Measurements from ENCODE around the gene KLF15.

Gene KLF15

DNA sequence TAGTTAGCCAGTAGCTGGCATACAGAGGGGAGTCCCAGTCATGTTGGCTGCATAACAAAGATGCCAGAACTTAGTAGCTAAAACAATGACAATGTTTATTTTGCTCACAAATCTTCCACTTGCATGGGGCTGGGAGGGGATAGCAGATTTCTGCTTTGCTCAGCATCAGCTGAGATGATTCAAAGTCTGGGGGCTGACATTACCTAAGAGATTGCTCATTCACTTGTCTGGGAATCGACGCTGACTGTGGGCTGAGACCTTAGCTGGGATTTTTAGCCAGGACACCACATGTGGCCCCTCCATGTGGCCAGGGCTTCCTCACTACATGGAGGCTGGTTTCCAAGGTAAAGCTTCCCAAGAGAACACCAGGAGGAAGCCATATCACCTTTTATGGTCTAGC, 24.8 kb upstream of the KLF15 start (continued):
- TF ChIP-seq ZNF341 (tag by site-specific recombination; IDR thresholded peaks at IDR 0.05; ENCODE audit: low read depth) (no peak), ZNF777 (tag by site-specific recombination; IDR thresholded peaks at IDR 0.05; ENCODE audit: borderline replicate concordance) (no peak), HOXC10 (CRISPR knock-in tag; IDR thresholded peaks at IDR 0.05) (no peak), ZFHX2 (tag by site-specific recombination; conservative IDR thresholded peaks at IDR 0.05) (no peak)
- TF ChIP-seq, protein P1, sequence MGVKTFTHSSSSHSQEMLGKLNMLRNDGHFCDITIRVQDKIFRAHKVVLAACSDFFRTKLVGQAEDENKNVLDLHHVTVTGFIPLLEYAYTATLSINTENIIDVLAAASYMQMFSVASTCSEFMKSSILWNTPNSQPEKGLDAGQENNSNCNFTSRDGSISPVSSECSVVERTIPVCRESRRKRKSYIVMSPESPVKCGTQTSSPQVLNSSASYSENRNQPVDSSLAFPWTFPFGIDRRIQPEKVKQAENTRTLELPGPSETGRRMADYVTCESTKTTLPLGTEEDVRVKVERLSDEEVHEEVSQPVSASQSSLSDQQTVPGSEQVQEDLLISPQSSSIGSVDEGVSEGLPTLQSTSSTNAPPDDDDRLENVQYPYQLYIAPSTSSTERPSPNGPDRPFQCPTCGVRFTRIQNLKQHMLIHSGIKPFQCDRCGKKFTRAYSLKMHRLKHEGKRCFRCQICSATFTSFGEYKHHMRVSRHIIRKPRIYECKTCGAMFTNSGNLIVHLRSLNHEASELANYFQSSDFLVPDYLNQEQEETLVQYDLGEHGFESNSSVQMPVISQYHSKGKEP (tag by site-specific recombination; IDR thresholded peaks at IDR 0.05), result no peak
- TF ChIP-seq, protein P2, sequence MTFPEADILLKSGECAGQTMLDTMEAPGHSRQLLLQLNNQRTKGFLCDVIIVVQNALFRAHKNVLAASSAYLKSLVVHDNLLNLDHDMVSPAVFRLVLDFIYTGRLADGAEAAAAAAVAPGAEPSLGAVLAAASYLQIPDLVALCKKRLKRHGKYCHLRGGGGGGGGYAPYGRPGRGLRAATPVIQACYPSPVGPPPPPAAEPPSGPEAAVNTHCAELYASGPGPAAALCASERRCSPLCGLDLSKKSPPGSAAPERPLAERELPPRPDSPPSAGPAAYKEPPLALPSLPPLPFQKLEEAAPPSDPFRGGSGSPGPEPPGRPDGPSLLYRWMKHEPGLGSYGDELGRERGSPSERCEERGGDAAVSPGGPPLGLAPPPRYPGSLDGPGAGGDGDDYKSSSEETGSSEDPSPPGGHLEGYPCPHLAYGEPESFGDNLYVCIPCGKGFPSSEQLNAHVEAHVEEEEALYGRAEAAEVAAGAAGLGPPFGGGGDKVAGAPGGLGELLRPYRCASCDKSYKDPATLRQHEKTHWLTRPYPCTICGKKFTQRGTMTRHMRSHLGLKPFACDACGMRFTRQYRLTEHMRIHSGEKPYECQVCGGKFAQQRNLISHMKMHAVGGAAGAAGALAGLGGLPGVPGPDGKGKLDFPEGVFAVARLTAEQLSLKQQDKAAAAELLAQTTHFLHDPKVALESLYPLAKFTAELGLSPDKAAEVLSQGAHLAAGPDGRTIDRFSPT (tag by site-specific recombination; IDR thresholded peaks at IDR 0.05), result no peak
- TF ChIP-seq, protein P3, sequence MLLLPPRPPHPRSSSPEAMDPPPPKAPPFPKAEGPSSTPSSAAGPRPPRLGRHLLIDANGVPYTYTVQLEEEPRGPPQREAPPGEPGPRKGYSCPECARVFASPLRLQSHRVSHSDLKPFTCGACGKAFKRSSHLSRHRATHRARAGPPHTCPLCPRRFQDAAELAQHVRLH (tag by site-specific recombination; IDR thresholded peaks at IDR 0.05), result no peak
- TF ChIP-seq, protein P4, sequence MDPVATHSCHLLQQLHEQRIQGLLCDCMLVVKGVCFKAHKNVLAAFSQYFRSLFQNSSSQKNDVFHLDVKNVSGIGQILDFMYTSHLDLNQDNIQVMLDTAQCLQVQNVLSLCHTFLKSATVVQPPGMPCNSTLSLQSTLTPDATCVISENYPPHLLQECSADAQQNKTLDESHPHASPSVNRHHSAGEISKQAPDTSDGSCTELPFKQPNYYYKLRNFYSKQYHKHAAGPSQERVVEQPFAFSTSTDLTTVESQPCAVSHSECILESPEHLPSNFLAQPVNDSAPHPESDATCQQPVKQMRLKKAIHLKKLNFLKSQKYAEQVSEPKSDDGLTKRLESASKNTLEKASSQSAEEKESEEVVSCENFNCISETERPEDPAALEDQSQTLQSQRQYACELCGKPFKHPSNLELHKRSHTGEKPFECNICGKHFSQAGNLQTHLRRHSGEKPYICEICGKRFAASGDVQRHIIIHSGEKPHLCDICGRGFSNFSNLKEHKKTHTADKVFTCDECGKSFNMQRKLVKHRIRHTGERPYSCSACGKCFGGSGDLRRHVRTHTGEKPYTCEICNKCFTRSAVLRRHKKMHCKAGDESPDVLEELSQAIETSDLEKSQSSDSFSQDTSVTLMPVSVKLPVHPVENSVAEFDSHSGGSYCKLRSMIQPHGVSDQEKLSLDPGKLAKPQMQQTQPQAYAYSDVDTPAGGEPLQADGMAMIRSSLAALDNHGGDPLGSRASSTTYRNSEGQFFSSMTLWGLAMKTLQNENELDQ (tag by site-specific recombination; IDR thresholded peaks at IDR 0.05; ENCODE audit: low read depth), result no peak

DNA sequence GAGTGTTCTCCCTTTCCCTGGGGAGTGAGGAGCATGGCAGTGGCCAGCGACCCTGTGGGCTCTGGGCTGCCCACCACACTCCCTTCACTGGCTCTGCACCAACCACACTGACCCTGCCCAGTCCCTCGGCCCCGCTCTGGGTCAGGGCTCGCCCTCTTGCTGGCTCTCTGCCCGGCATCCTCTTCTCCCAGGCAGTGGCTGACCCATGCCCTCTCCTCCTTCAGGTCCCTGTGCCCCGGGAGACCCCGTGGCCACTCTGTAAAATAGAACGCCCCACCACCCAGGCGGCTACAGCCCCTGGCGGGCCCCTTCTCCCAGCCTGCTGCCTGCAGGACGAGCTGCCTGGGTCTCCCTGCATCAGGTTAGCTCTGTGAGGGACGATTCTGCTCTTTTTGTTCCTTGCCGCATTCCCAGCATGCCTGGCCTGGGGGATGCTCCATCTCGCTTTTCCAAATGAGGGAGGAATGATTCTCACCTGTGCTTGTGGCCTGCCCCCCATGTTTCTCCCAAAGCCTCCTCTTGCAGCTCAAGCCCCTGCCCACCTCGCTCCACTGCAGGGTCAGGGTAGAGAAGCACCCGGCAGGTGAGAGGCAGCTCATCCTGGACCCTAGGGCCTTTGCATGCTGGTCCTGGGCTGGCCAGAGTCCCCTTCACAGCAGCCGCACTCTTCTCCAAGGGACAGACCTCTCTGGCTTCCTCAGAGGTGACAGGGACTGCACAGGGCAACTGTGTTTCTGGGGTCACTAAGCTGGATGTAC, 23.0 kb upstream of the KLF15 start:
- Histone ChIP-seq H3K27ac (ENCODE audit: extremely low read depth, low read depth, low read length) (no peak overlapping the region), H3K36me3 (ENCODE audit: control insufficient read depth in 2 of 2, insufficient read depth in 1 of 2, low read length in 2 of 2) (no peaks in the 10 kb centered on the region), H3K9me3 (ENCODE audit: control insufficient read depth, insufficient read depth, low read depth, low read length) (no peaks in the 10 kb centered on the region), H3K4me3 (ENCODE audit: low read depth, low read length) (no peak overlapping the region), H3K4me1 (ENCODE audit: control insufficient read depth, insufficient read depth, low read length) (no peaks in the 10 kb centered on the region)
- ChIA-PET POLR2A (interaction anchor here (1.2 kb wide), 1 partner anchor 15 kb away, joined by 3 read pairs; no protein-coding TSS in a partner anchor), CTCF (no interaction called here)
- TF ChIP-seq ZNF2 (tag by site-specific recombination; IDR thresholded peaks at IDR 0.05) (no peak), ZNF114 (tag by site-specific recombination; IDR thresholded peaks at IDR 0.05) (no peak), ZNF747 (tag by site-specific recombination; IDR thresholded peaks at IDR 0.05) (no peak), ZNF776 (tag by site-specific recombination; IDR thresholded peaks at IDR 0.05; ENCODE audit: borderline replicate concordance) (no peak), ZNF558 (tag by site-specific recombination; IDR thresholded peaks at IDR 0.05) (no peak), ZNF777 (tag by site-specific recombination; IDR thresholded peaks at IDR 0.05; ENCODE audit: borderline replicate concordance) (no peak), ZNF157 (tag by site-specific recombination; IDR thresholded peaks at IDR 0.05) (no peak), ZNF202 (tag by site-specific recombination; IDR thresholded peaks at IDR 0.05; ENCODE audit: borderline replicate concordance) (no peak), ZNF174 (tag by site-specific recombination; IDR thresholded peaks at IDR 0.05) (no peak), OSR2 (tag by site-specific recombination; IDR thresholded peaks at IDR 0.05) (no peak), PRDM1 (tag by site-specific recombination; IDR thresholded peaks at IDR 0.05) (no peak), ZFP3 (tag by site-specific recombination; IDR thresholded peaks at IDR 0.05; ENCODE audit: low read depth) (no peak), ZFHX2 (tag by site-specific recombination; conservative IDR thresholded peaks at IDR 0.05) (no peak), SP3 (tag by site-specific recombination; IDR thresholded peaks at IDR 0.05) (no peak)
- TF ChIP-seq, protein P5, sequence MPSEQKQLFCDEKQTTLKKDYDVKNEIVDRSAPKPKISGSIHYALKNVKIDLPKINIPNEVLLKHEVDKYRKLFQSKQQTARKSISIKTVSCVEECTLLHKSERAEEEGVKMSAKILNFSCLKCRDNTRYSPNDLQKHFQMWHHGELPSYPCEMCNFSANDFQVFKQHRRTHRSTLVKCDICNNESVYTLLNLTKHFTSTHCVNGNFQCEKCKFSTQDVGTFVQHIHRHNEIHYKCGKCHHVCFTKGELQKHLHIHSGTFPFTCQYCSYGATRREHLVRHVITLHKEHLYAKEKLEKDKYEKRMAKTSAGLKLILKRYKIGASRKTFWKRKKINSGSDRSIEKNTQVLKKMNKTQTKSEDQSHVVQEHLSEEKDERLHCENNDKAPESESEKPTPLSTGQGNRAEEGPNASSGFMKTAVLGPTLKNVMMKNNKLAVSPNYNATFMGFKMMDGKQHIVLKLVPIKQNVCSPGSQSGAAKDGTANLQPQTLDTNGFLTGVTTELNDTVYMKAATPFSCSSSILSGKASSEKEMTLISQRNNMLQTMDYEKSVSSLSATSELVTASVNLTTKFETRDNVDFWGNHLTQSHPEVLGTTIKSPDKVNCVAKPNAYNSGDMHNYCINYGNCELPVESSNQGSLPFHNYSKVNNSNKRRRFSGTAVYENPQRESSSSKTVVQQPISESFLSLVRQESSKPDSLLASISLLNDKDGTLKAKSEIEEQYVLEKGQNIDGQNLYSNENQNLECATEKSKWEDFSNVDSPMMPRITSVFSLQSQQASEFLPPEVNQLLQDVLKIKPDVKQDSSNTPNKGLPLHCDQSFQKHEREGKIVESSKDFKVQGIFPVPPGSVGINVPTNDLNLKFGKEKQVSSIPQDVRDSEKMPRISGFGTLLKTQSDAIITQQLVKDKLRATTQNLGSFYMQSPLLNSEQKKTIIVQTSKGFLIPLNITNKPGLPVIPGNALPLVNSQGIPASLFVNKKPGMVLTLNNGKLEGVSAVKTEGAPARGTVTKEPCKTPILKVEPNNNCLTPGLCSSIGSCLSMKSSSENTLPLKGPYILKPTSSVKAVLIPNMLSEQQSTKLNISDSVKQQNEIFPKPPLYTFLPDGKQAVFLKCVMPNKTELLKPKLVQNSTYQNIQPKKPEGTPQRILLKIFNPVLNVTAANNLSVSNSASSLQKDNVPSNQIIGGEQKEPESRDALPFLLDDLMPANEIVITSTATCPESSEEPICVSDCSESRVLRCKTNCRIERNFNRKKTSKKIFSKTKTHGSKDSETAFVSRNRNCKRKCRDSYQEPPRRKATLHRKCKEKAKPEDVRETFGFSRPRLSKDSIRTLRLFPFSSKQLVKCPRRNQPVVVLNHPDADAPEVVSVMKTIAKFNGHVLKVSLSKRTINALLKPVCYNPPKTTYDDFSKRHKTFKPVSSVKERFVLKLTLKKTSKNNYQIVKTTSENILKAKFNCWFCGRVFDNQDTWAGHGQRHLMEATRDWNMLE (tag by site-specific recombination; conservative IDR thresholded peaks at IDR 0.05; ENCODE audit: low read depth), result no peak
- TF ChIP-seq, protein P4 (tag by site-specific recombination; IDR thresholded peaks at IDR 0.05; ENCODE audit: low read depth), result no peak
